DOHH2 (cell line): Measurements from ENCODE around the gene AGBL4.

Experiments used
- H3F3A ChIP-seq: fragments of 200-600 bp; sonication (generic), shearing (Covaris generic); 2 replicates; pipeline ENCODE4 v1.6.0; 2016; ENCODE audit warnings: antibody characterized with exemption, mild to moderate bottlenecking; ENCODE audit not compliant: control insufficient read depth, insufficient read depth
- H3K27ac ChIP-seq: fragments of 200-600 bp; sonication (generic); 2 replicates; pipeline ENCODE4 v1.5.1; 2014; ENCODE audit warnings: low read depth, mild to moderate bottlenecking, low read length, moderate library complexity
- H3K27me3 ChIP-seq: fragments of 200-600 bp; sonication (generic); 2 replicates; pipeline ENCODE4 v1.6.1; 2014; ENCODE audit warnings: mild to moderate bottlenecking, low read length, mixed read lengths; ENCODE audit not compliant: control insufficient read depth
- H3K36me3 ChIP-seq: fragments of 200-600 bp; sonication (generic); 2 replicates; pipeline ENCODE4 v1.6.1; 2014; ENCODE audit warnings: mild to moderate bottlenecking, low read length, moderate library complexity, mixed read lengths; ENCODE audit not compliant: control insufficient read depth
- H3K4me1 ChIP-seq: fragments of 200-600 bp; sonication (generic); 2 replicates; pipeline ENCODE4 v1.6.1; 2014; ENCODE audit warnings: mild to moderate bottlenecking, low read length, mixed read lengths; ENCODE audit not compliant: control insufficient read depth
- H3K4me2 ChIP-seq: fragments of 200-600 bp; sonication (generic); 2 replicates; pipeline ENCODE4 v1.6.0; 2014; ENCODE audit warnings: mild to moderate bottlenecking, low read length, moderate library complexity
- H3K4me3 ChIP-seq: fragments of 200-600 bp; sonication (generic); 2 replicates; pipeline ENCODE4 v1.5.1; 2014; ENCODE audit warnings: mild to moderate bottlenecking, low read length, mixed read lengths
- H3K79me2 ChIP-seq: fragments of 200-600 bp; sonication (generic); 2 replicates; pipeline ENCODE4 v1.6.1; 2014; ENCODE audit warnings: mild to moderate bottlenecking, low read length, mixed read lengths; ENCODE audit not compliant: control insufficient read depth
- H3K9me2 ChIP-seq: fragments of 200-600 bp; sonication (generic); replicated peaks from 2 replicates; pipeline ENCODE4 v1.6.1; 2014; ENCODE audit warnings: mild to moderate bottlenecking, low read length, mixed read lengths; ENCODE audit not compliant: control insufficient read depth
- H3K9me3 ChIP-seq: fragments of 200-600 bp; sonication (generic); 2 replicates; pipeline ENCODE4 v1.6.1; 2014; ENCODE audit warnings: antibody characterized with exemption, low read length, mixed read lengths; ENCODE audit not compliant: control insufficient read depth, insufficient read depth
- H4K20me1 ChIP-seq: fragments of 200-600 bp; sonication (generic); 2 replicates; pipeline ENCODE4 v1.6.0; 2014; ENCODE audit warnings: low read depth, mild to moderate bottlenecking, antibody characterized with exemption, low read length, moderate library complexity; ENCODE audit not compliant: control insufficient read depth, insufficient read depth
- EZH2phosphoT487 ChIP-seq: fragments of 200-600 bp; sonication (generic); IDR thresholded peaks from 2 replicates; pipeline ENCODE4 v1.6.1; 2017; ENCODE audit warnings: borderline replicate concordance, mild to moderate bottlenecking, antibody characterized with exemption, low read length, moderate library complexity, mixed read lengths
- TF ChIP-seq, protein P1 (sequence below): fragments of 200-600 bp; sonication (generic); IDR thresholded peaks from one replicate; pipeline ENCODE4 v1.5.1; 2014; ENCODE audit warnings: antibody characterized with exemption, mild to moderate bottlenecking, low read depth, low read length; ENCODE audit not compliant: poor library complexity, severe bottlenecking

AGBL4 gene

GRCh38 chr1:48777219-48777895, 1246.4 kb downstream of the AGBL4 start:
- Histone ChIP-seq H3K4me1 (peaks cover 11% of the 10 kb centered on the region), H3K4me2 (peak overlapping the region; percentile 64), H3K27me3 (peaks cover 28% of the 10 kb centered on the region), H3F3A (no peaks in the 10 kb centered on the region), H3K4me3 (peak overlapping the region; percentile 71), H3K27ac (no peak overlapping the region), H3K9me2 (no peaks in the 10 kb centered on the region), H4K20me1 (no peaks in the 10 kb centered on the region), H3K9me3 (no peaks in the 10 kb centered on the region), H3K79me2 (no peaks in the 10 kb centered on the region), H3K36me3 (no peaks in the 10 kb centered on the region)
- TF ChIP-seq EZH2phosphoT487, result no peak
- TF ChIP-seq, protein P1, sequence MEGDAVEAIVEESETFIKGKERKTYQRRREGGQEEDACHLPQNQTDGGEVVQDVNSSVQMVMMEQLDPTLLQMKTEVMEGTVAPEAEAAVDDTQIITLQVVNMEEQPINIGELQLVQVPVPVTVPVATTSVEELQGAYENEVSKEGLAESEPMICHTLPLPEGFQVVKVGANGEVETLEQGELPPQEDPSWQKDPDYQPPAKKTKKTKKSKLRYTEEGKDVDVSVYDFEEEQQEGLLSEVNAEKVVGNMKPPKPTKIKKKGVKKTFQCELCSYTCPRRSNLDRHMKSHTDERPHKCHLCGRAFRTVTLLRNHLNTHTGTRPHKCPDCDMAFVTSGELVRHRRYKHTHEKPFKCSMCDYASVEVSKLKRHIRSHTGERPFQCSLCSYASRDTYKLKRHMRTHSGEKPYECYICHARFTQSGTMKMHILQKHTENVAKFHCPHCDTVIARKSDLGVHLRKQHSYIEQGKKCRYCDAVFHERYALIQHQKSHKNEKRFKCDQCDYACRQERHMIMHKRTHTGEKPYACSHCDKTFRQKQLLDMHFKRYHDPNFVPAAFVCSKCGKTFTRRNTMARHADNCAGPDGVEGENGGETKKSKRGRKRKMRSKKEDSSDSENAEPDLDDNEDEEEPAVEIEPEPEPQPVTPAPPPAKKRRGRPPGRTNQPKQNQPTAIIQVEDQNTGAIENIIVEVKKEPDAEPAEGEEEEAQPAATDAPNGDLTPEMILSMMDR, result no peak

DNA sequence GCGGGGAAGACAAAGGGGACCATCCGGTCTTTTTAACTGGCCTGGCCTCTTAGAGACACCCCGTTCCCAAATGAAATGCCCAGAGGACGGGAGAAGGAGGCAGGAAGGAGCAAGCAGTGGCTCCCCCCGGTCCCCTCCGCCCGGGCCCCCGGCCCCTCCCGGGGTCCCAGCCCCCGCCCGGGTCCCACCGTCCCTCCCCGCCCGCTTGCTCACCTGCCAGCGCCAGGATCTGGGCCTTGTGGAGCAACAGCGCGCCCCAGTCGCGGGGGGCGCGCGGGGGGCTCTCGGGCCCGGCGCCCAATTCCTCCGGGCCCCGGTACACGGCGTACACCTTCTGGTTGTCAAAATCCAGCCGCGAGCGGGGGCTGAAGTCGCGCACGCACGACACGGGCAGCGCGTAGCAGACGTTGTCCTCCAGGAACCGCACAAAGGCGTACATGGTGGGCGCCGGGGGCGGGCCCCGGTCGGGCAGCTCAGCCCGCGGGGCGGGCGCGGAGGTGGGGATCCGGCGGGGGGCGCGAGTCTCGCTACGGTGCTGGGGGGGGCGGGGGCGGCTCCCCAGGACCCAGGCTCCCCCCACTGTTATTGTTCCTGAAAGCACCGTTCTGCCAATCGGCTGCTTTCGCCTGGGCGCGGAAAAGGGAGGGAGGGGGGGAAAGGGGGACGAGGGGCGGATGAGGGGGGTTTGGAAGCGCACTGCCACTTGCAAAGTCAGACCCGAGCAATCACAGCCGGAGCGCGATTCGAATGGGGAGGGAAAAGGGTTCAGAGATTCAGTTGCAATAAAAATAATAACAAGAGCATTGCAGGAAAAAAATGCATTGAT, 1247.1 kb downstream of the AGBL4 start, which contains the start of gene BEND5:
BEND5 (minus strand) TSS at position 499 of the 826 bp plus-strand sequence; CDS start at position 439, 60 bp downstream.
- Histone ChIP-seq H3K4me1 (peaks cover 11% of the 10 kb centered on the region), H3K4me2 (peak within 1 kb of the TSS; percentile 64)

GRCh38 chr1:48775831-48776392, 1247.8 kb downstream of the AGBL4 start:
- Histone ChIP-seq H3K4me1 (peaks cover 11% of the 10 kb centered on the region), H3K36me3 (no peaks in the 10 kb centered on the region), H3K4me2 (peak overlapping the region; percentile 64), H3K27ac (no peak overlapping the region), H3K9me2 (no peaks in the 10 kb centered on the region), H3F3A (no peaks in the 10 kb centered on the region), H4K20me1 (no peaks in the 10 kb centered on the region), H3K4me3 (peak overlapping the region; percentile 71), H3K79me2 (no peaks in the 10 kb centered on the region), H3K9me3 (no peaks in the 10 kb centered on the region), H3K27me3 (peaks cover 28% of the 10 kb centered on the region)
- TF ChIP-seq EZH2phosphoT487, result no peak
- TF ChIP-seq, protein P1, result no peak

More for the DNA sequence above, 1247.1 kb downstream of the AGBL4 start, which contains the start of gene BEND5:
- Histone ChIP-seq H3F3A (no peaks in the 10 kb centered on the region), H3K9me3 (no peaks in the 10 kb centered on the region), H3K27me3 (peaks cover 28% of the 10 kb centered on the region), H3K27ac (no peak within 1 kb of the TSS), H4K20me1 (no peaks in the 10 kb centered on the region), H3K79me2 (no peaks in the 10 kb centered on the region), H3K36me3 (no peaks in the 10 kb centered on the region), H3K9me2 (no peaks in the 10 kb centered on the region), H3K4me3 (peak within 1 kb of the TSS; percentile 71)
- TF ChIP-seq, protein P1, result no peak
- no peak for TF ChIP-seq EZH2phosphoT487
